Activated effector memory CD4-positive, alpha-beta T cell treated with Interleukin-2 at 50 U/mL for 16 hours (primary cell): ENCODE data around the gene TBC1D22A.

Experiments used
- DNase-seq: peaks from one replicate; pipeline ENCODE4 v3.0.0-alpha.2; 2020

TBC1D22A gene

GRCh38 chr22:47151490-47151889 is 389.0 kb downstream of the TBC1D22A start:
- DNase-seq: no peak

DNA sequence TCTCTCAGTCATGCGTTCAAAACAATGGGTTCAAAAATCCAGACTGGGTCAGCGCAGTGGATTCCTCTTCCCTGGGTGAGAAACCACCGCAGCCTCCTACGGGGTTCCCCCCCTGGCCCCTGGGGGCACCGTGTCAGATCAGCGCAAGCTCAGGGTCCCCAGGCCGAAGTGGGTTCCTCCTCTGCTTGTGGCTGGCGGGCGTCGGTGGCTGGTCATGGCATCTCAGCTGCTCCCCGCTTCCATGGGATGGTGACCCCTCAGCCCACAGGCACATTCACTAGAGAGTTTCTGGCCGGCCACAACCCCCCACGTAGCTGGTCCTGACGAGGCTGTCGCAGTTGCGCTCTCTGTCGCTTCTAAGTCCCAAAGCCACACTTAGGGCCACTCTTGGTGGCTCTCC is 389.8 kb downstream of the TBC1D22A start:
- no peak for DNase-seq

DNA sequence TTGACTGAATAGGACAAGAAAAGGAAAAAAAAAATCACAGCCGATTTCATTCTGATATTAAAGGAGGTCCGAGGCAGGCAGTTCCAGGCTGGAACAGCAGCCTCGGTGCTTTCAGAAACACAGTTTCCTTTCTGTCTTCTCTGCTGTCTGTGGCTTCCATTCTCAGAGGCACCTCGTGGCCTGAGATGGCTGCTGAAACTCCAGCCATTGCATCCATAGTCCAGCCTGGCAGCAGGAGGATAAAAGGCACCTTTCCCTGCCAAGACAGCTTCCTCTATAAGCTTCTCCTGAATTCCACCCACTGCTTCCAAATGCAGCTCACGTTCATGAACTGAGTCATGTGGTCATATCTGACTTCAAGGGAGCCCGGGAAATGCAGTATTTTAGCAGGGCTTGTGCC is 390.5 kb downstream of the TBC1D22A start:
- DNase-seq: no peak

GRCh38 chr22:47153854-47154525 is 391.5 kb downstream of the TBC1D22A start:
- DNase-seq: no peak

DNA sequence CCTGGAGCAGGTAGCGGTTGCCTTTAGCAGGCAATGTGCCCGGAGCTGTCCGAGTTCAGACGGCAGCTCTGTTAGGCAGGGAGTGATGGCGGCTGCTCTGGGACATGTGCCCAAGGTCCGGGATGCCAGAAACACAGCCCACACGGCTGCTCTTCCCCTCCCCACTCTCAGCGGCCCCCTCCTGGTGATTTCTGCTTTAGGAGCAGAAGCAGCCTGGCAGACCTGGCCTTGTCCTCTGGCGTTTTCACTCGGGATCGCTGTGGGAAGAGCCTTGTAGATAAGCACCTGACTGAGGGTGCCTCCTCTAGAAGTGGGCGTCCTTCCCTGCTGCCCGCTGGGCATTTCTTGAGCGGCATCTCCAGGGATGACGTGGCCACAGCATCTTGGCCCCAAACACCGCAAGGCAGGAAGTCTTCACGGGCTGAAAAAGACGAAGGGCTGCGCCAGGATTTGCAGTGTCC is 392.2 kb downstream of the TBC1D22A start:
- no peak for DNase-seq

DNA sequence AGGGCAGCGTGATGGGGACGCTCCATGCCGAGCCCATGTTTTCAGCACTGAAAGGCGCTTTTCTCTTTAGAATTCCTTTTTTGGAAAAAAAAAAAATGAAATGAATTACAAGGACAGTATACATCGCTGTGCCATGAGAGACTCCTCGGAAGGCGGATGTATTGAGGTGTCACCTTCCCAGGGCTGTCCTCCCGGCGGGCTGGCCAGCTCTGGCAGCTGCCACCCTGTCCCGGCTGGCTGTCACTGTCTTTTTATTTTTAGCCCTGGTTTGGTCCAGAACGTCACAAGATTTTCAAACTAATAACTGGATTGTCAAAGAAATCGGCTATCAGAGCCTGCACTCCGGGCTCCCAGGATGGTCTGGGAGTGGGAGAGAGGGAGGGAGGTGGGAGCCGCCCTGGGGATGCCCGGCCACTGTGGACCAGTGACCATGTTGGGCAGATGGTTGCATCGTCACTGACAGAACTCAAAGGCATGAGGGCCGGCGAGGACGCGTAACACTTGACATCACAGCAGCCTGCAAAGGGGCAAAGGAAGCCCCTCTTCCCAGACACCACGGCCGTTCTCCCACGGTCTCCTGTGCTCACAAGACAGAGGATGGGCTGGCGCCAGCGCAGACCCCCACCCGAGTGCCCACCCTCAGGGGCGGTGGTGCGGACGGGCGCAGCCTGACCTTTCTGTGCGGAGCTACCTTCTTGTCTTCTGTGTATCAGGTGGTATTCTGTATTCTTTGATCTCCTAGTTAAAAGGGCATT is 392.9 kb downstream of the TBC1D22A start:
- DNase-seq: no peak

GRCh38 chr22:47155912-47156311 is 393.5 kb downstream of the TBC1D22A start:
- no peak for DNase-seq

GRCh38 chr22:47156352-47157092 is 394.1 kb downstream of the TBC1D22A start:
- DNase-seq: no peak

DNA sequence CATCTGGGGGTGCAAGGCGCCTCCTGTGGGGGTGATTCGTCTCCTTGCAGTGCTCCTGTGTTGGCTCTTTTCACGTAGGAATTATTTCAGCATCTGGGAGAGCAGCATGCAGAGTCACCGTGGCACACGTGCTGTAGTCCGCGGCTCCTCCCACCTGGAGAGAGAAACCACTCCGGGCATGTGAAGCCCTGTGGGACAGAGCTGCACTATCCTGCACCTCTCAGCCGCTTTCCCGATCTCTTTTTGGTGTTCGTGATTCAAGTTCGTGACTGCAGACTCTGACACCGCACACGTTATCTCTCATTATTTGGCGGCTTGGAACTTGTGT is 394.6 kb downstream of the TBC1D22A start:
- DNase-seq: no peak

DNA sequence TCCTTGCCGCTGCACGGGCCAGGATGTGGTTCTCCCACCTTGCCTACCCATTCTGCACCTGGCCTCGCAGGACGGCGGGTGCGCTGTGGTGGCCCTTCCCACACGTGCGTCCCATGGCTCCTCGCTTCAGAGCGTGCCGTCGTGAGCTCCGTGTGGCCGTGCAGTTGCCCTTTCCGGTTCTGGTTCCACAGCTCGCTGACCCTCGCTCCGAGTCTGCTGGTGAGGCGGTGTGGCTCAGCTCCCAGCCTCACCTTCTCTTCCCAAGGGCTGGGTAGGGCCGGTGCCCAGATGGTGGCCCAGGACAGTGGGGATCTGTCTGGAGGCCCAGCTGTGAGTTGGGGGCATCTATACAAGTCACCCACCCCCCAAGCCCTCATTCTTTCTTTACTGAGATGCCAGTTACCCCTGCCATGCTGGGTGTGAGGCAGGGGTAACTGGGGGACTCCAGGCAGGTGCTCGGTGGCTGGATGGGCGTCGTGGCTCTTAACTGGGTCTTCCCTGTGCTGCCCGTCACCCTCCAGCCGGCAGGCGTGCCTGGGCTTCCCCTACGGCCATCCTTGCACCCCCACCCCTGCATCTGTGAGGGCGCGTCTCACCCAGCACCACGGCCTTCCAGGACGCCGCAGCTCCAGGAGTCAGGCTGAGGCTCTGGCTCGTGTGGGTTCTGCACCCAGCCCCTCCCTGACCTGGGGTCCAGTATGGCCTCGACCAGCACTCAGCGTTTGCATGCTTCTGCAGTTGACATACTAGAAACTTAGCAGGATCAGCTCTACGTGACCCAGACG is 395.2 kb downstream of the TBC1D22A start:
- no peak for DNase-seq

DNA sequence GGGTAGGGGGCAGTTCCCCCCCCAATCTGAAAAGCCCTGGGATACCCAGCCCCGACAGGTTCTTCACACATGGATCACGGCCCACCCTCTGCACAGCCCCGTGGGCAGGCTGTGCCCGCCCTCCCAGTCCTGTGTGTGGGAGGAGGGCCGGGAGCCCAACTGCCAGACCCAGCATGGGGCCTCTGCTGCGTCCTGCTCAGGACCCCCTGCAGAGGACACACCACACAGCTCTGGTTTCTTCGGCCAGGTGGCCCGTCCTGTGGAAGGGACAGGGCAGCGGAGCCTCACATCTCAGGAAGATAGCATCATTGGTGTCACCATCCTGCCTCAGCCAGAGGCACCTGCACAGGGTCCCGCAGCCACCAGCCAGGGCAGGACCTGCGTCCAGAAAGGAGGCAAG is 396.0 kb downstream of the TBC1D22A start:
- DNase-seq: no peak

DNA sequence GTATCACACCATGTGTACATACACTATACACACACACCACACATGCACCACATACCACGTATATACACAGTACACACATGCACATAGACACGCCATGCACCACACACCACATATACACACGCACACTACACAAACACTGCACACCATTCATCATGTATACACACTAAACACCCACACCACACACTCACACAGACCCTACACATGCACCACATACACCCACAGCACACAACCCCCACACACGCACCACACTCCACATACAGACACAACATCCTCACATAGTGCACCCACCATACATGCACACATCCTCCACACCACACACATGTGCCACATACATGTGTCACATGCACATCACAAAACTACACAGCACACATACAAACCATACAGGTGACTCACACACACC is 397.1 kb downstream of the TBC1D22A start:
- DNase-seq: no peak

DNA sequence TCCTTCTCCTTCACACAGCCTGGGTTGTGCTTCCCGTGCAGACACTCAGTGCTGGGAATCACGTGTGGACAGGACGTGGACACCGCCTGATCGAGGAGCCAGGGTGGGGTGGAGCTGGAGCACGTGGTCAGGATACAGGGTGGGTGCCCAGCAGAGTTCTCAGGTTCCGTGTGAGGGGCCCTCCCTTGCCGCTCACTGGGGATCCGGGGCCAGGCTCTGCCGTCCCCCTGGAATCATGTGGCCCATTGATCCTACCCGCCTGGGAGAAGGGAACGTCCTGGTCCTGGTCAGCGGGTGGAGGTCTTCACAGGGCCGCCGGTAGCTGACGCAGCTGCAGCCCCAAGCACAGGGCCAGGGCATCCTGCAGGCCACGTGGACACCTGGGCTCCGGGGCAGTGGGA is 397.7 kb downstream of the TBC1D22A start:
- no peak for DNase-seq

DNA sequence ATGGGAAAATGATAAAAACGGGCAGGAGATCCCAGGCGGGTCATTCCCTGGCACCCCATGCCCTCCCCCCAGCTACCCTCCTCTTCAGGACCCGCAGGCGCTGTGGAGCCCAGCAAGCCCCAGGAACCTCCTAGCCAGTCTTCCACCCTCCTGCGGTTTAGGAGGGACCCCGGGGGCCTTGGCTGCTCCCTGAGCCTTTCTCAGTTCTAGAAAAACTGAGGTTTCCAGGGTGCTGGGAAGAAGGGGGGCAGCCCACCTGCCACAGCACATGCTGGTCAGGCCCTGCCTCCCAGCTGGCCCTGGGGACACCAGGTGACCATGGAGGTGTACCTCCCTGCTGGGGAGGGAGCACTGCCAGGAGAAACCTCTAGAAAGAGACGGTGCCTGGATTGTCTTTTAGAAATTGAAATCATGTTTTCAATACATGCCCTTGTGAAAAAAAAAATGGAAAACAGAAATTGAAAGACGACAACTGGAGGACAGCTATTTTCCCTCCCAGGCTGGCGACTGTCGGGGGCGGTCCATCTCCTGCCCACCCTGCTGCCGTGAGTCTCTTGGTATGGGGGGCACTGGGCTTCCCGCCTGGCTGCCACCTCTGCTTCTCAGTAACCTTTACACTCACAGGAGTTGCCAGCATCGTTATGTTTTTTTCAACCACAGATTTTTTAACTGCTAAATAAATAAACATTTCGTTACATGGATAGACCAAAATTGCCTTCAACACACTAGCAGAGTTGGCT is 398.5 kb downstream of the TBC1D22A start:
- DNase-seq: no peak

DNA sequence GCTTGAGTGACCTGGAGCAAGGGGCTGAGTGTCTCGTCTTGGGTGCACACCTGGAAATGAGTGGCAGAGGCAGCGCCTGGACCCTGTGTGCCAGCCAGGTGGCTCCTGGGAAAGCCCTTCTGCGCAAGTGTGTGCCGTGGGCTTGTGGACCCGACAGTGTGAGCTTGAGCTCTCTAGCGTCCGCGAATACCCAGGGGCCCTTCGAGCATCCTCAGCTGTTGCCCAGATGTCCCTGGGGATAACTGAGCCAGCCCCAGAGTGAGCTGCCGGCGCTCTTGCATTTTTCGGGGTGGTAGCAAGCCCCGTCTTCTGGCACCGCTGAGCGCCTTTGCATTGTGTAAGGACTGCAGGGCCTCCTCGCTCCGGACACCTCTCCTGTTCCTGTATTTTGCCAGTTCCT is 399.2 kb downstream of the TBC1D22A start:
- no peak for DNase-seq

DNA sequence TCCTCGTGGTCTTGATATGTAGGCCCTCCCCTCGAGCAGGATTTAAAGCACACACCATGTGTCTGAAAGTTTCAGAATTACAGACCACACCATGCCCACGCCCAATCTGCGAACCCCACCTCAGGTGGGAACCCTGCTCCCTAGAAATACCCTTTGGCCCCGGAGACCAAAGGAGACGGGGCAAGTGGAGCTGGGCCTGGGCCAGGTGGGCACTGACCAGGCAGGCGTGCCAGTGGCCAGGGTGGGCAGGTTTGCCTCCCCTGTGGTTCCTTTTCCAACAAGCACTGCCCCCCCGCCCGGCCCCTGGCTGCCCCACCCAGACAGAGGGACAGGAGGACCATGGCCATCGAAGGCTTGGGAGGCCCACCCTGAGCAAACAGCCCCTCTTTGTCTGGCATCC is 400.4 kb downstream of the TBC1D22A start:
- DNase-seq: no peak

DNA sequence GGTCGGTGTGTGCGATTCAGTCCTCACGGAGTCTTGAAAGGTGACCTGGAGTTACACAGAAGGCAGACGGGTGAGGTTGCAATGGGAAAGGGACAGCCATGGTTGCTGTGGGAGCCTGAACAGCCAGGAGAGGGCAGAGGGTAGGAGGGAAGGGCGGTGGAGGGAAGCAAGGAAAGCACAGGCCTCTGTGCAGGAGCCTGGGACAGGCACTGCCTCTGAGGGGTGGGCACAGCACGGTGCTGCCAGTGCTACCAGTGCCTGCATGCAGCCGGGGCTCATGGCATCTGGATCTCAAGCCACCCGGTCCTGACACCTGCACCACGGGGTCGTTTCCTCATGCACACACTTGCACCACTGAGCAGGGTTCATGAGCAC is 401.0 kb downstream of the TBC1D22A start:
- no peak for DNase-seq

DNA sequence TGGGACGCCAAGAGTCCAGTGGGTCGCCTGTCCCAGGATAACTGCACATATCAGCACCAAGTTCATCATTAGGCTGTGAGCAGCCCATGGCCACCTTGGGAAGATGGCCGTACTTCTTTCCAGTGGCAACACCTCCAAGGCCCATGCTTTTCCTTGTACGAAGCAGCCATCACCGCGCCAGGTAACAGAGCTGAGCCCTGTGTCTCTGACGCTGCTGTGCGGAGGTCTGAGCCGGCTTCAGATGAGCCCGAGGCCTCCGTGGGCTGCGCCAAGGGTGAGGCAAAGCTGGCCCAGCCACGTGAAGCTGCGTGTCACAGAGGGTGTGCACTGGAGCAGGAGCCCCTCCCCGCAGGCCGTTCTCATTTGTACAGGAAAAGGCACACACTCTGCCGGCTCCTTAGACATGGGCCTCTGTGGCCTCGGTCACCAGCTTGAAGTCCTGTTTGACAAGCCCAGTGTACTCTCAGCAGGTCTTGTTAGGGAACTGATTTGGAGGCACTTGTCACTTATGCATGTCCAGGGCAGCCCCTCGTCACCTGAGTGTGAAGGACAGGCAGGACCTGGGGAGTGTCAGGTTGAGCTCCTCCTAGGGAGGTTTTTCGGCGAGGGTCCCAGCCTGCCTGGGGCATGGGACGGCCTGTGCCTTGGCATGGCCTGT is 401.5 kb downstream of the TBC1D22A start:
- no peak for DNase-seq

DNA sequence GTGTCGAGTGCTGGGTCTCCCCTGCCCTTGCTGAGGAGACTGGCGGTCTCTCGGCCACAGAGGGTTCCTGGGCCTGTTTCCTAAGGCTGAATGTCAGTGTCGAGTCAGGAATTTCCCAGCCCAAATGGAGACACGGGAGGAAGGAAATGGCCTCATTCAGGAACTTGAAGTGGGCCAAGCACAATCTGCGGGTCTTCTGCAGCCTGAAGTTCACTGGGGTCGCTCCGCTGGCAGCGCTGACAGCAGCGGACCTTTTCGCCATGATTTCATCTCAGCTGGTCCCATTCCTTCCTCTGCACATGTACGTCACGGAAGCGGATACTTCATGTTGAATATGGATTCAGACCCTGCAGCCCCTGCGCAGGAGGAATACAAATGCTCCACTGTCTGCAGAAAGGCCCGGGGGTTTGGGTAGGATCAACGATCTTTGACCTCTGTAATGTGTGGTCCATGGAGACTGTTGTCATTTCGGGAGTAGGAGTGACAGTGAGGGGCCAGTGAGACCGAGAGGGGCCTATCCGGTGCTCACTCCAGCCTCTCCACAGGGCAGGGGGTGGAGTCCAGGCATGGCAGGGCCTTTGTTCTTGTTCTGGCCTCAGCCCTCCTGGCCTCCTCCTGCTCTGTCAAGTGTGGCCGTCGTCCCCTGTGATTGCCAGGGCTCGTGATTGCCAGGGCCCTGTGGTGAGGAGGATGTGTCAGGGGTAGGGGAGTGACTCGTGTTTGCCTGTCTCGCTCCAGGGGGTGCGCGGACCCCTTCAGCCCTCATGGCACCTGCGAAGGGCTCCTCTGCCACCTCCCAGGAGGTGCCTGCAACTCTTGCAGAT is 402.3 kb downstream of the TBC1D22A start:
- DNase-seq: no peak

DNA sequence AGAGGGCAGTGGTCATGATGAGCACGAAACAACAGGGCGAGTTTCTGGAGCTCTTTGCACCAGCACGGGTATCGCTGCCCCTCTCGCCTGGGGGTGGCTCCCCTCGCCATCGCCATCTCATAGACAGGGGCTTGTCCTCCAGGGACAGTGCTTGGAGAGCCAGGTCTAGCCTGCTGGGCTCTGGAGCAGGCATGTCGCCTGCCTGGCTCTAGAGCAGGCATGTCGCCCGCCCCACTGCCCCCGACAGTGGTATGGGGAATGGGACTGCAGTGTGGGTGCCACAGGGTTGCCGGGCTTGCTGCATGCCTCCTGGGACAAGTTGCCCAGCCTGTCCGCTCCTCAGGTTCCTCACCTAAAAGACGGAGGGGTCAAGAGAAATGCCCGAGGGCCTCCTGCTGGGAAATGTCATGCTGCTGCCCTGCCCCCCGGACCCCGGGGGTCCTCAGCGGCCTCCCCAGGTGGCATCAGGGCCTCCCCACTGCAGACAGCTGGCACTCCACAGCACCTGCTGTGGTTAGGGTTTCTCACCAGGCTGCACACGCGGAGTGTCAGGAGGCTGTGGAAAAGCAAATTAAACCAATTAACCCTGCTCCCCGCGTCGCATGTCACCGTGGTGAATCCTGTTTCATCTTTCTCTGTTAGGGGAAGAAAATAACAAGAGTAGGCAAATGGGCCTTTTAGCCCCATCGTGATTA is 403.0 kb downstream of the TBC1D22A start:
- no peak for DNase-seq

DNA sequence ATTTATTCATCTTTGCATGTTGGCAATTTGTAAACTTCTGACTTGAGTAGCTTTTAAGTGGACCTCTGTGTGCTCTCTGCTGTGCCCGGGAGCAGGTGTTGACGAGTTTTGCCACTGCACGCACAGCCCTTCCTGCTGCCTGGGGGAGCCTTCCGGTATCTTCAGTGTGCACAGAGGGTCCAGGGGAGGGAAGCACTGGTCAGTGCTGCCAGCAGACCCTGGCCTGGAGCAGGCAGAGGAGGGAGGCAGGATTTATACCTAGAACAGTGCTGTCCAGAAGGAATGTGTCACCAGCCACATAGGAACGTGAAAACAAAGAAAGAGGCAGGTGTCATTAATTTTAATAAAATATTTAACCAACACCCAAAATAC is 403.6 kb downstream of the TBC1D22A start:
- DNase-seq: no peak
